ENCODE data around the gene LRRFIP2.

DNA sequence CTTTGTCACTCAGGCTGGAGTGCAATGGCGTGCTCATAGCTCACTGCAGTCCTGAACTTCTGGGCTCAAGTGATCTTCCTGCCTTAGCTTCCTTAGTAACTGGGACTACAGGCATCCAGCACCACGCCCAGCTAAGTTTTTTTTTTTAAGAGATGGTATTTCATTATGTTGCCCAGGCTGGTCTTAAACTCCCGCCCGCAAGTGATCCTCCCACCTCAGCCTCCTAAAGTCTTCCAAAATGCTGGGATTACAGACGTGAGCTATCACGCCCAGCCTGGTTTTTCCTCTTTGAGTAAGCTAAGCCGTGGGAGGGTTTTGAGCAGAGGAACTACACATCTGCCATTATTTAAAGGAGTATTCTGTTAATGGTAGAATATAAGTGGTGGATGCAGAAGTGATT is 7.4 kb upstream of the LRRFIP2 start:
- TF ChIP-seq CTCF (IDR thresholded peaks at IDR 0.05) = no peak
- no peak for TF ChIP-seq ZFX (IDR thresholded peaks at IDR 0.05; ENCODE audit: borderline replicate concordance)

Measured in 22Rv1 (cell line).